ENCODE measurements around the gene ZNF611. TPM values are rescaled to one million over a fixed set of nuclear protein-coding genes. Genes with fewer than 3 reads are reported as not detected.
"Not testable (repeated sequence)": the region's sequence is repeated elsewhere in the genome, so short reads cannot be mapped to it uniquely, and the experiment has no call there.

ZNF611 gene
- total and polyA plus RNA-seq, 10 of the 15 experiments (the other 5 are each of a cell fraction or from before 2014, with no cell fraction given): 1.4 to 16.8 (median 7.6) TPM

GRCh38 chr19:52700673-52701072, 34.2 kb downstream of the ZNF611 start (continued):
- TF ChIP-seq SRF (IDR thresholded peaks at IDR 0.05; ENCODE audit: low read depth in 2 of 2, low read length in 2 of 2) (no peak), ZBTB40 (IDR thresholded peaks at IDR 0.05; ENCODE audit: borderline replicate concordance) (no peak)

- CTCF ChIA-PET; H3K9me3 ChIP-seq (replicated peaks; ENCODE audit: control insufficient read depth, insufficient read depth, low read length); in situ Hi-C loops (cut with MboI); H2AFZ ChIP-seq (ENCODE audit: control insufficient read depth, low read depth, low read length); POLR2A ChIA-PET; BruUV-seq (replicated peaks); ATAC-seq; H3K9ac ChIP-seq (ENCODE audit: control insufficient read depth, insufficient read depth, low read length); SMC1A ChIA-PET (ENCODE audit: uncharacterized antibody, unreplicated experiment); H3K27me3 ChIP-seq (replicated peaks in 1 of 2; ENCODE audit: control insufficient read depth in 2 of 2, insufficient read depth in 2 of 2, low read length in 1 of 2); H3K4me2 ChIP-seq (ENCODE audit: control insufficient read depth, insufficient read depth); DNase-seq (ENCODE audit: low read depth, low spot score); H4K20me1 ChIP-seq (ENCODE audit: control insufficient read depth, insufficient read depth); H3K4me3 ChIP-seq; H3K79me2 ChIP-seq (ENCODE audit: control insufficient read depth, insufficient read depth, low read length); FAIRE-seq; H3K27ac ChIP-seq (ENCODE audit: control insufficient read depth, insufficient read depth); H3K36me3 ChIP-seq (ENCODE audit: control insufficient read depth in 2 of 2, insufficient read depth in 2 of 2, low read length in 1 of 2); RAD21 ChIA-PET (ENCODE audit: unreplicated experiment); intact Hi-C loops (cut with micrococcal nuclease; ENCODE audit: unreplicated experiment); H3K4me1 ChIP-seq (ENCODE audit: control insufficient read depth, insufficient read depth, low read length): not testable (repeated sequence)
- 98% methylated on average over 5 of the region's 5 CpGs for WGBS (ENCODE audit: insufficient coverage, insufficient replicate concordance, low lambda C conversion rate, missing lambda C conversion rate)
Measured at GRCh38 chr19:52699555-52699954, 35.3 kb downstream of the ZNF611 start.
